ENCODE data around the gene OSBPL9. TPM values are rescaled to one million over a fixed set of nuclear protein-coding genes. Genes with fewer than 3 reads are reported as not detected.

Gene OSBPL9
- total and polyA plus RNA-seq, 7 donors: 31.8 to 81.5 (median 49.7) TPM

DNA sequence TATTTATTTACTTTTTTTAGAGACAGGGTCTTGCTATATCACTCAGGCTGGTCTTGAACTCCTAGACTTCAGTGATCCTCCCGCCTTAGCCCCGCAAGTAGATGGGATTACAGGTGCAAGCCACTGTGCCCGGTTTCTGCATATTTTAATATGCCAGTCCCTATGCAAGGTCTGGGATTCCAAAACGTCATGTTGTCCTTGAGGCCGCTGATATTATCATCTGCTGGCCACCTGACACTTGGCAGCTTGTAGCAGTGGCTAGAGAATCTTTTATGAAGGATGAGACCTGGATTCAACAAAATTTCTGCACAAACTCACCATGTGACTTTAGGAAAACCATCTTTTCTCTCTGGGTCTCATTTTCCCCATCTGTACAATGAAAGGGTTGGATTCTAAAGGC lies 32.9 kb upstream of the OSBPL9 start:
- no peaks in the 10 kb centered on the region for H3K4me1 ChIP-seq
- H3K4me3 ChIP-seq: no peak overlapping the region
- H3K27ac ChIP-seq: no peak overlapping the region
- no peak for TF ChIP-seq POLR2A (IDR thresholded peaks at IDR 0.05)
- TF ChIP-seq EP300 (IDR thresholded peaks at IDR 0.05): no peak
- no peak for TF ChIP-seq POLR2AphosphoS5 (IDR thresholded peaks at IDR 0.05)
- no peaks in the 10 kb centered on the region for H3K9me3 ChIP-seq
- H3K36me3 ChIP-seq: no peaks in the 10 kb centered on the region
- no peaks in the 10 kb centered on the region for H3K27me3 ChIP-seq
- intact Hi-C loops (cut with DNase I): no loop called here
- no peak for DNase-seq
- WGBS, 2 donors: 92 to 97% methylated on average over 5 of the region's 5 CpGs

DNA sequence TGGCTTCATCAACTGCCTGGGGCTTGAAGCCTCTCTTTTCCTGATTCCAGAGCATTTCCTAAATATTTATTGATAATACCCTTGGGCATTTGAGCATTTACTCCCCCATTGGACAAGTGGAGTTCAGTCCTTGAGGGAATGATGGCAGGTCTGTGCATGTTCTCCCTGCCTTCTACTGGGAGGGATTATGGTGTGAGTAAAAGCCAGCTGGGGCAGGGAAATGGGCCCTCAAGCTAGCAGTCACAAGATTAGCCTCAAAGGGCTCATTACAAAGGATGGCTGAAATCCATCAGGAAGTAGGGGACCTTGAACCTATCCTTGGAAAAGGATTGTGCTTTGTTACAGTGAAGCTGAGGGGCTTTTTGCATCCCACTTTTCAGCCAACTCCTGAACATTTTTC lies 24.2 kb upstream of the OSBPL9 start:
- no peaks in the 10 kb centered on the region for H3K4me1 ChIP-seq
- H3K4me3 ChIP-seq: no peak overlapping the region
- TF ChIP-seq POLR2AphosphoS5 (IDR thresholded peaks at IDR 0.05) (no peak), EP300 (IDR thresholded peaks at IDR 0.05) (no peak), POLR2A (IDR thresholded peaks at IDR 0.05) (no peak)
- TF ChIP-seq, protein P1, sequence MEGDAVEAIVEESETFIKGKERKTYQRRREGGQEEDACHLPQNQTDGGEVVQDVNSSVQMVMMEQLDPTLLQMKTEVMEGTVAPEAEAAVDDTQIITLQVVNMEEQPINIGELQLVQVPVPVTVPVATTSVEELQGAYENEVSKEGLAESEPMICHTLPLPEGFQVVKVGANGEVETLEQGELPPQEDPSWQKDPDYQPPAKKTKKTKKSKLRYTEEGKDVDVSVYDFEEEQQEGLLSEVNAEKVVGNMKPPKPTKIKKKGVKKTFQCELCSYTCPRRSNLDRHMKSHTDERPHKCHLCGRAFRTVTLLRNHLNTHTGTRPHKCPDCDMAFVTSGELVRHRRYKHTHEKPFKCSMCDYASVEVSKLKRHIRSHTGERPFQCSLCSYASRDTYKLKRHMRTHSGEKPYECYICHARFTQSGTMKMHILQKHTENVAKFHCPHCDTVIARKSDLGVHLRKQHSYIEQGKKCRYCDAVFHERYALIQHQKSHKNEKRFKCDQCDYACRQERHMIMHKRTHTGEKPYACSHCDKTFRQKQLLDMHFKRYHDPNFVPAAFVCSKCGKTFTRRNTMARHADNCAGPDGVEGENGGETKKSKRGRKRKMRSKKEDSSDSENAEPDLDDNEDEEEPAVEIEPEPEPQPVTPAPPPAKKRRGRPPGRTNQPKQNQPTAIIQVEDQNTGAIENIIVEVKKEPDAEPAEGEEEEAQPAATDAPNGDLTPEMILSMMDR (IDR thresholded peaks at IDR 0.05): no peak
- no peaks in the 10 kb centered on the region for H3K9me3 ChIP-seq
- no peaks in the 10 kb centered on the region for H3K36me3 ChIP-seq
- H3K27ac ChIP-seq: no peak overlapping the region
- no peak for DNase-seq
- intact Hi-C loops (cut with DNase I): no loop called here
- H3K27me3 ChIP-seq: no peaks in the 10 kb centered on the region

DNA sequence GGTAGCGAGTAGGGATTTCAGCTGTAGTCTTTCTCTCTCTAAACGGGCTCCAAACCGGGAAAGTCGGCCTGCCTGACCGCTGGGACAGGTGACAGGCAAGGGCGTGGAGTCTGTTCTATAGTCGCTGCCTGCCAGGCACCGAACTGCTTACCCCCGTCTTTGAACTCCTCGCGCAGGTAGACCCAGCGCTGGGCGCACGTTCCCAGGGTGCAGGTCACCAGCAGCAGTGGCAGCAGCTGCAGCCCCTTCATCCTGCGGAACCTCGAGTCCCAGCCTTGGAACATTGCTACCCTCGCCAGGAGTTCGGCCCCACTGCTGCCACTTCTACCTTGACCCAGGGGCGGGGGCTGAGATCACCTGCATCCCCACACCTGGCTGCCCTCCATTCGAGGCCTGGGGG lies 22.2 kb upstream of the OSBPL9 start:
- H3K4me3 ChIP-seq: no peak overlapping the region
- WGBS, 2 donors: 93 to 94% methylated on average over 20 of the region's 20 CpGs
- H3K36me3 ChIP-seq: no peaks in the 10 kb centered on the region
- intact Hi-C loops (cut with DNase I): no loop called here
- H3K9me3 ChIP-seq: no peaks in the 10 kb centered on the region
- H3K27me3 ChIP-seq: no peaks in the 10 kb centered on the region
- no peaks in the 10 kb centered on the region for H3K4me1 ChIP-seq
- no peak for TF ChIP-seq POLR2AphosphoS5 (IDR thresholded peaks at IDR 0.05)
- TF ChIP-seq POLR2A (IDR thresholded peaks at IDR 0.05): no peak
- no peak for TF ChIP-seq EP300 (IDR thresholded peaks at IDR 0.05)
- TF ChIP-seq, protein P1 (IDR thresholded peaks at IDR 0.05): no peak
- H3K27ac ChIP-seq: no peak overlapping the region
- no peak for DNase-seq

DNA sequence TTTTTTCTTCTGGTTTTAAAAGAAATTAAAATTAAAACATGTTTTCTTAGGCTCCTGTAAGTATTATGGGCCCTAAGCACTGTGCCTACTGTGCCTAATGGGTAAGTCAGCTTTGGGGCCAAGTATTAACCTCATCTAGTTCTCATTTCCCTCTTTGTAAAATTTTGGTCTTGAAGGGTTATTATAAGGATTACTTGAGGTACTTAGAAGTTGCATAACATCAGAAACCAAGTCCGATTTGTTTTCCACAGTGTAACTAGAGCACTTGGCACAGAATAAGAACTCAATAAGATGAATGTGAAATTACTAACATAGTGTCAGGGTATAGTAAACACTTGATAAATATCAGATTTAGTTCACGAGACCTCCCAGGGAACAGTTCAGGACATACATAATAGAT lies 16.4 kb upstream of the OSBPL9 start:
- WGBS, 2 donors: 77 to 88% methylated on average over 2 of the region's 2 CpGs

DNA sequence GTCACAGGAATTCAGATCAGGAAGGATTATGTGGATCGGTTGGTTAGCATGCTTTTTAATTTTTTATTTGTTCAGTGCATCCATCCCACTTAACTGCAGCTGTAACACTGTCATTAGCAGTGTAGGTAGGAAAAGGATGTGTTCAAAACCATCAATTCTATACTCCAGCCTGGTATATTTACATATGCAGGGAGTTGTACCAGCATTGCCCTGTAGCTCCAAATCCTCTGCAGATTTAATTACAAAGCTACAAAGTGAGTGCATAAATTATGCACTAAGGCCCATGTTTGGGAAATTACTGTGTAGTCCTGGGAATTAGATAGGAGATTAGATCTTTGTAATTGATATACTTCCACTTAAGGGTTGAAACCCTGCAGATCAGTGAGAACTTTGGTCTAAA lies 15.9 kb upstream of the OSBPL9 start:
- H3K9me3 ChIP-seq: no peaks in the 10 kb centered on the region
- TF ChIP-seq POLR2AphosphoS5 (IDR thresholded peaks at IDR 0.05): no peak
- TF ChIP-seq EP300 (IDR thresholded peaks at IDR 0.05): no peak
- no peak for TF ChIP-seq POLR2A (IDR thresholded peaks at IDR 0.05)
- TF ChIP-seq, protein P1 (IDR thresholded peaks at IDR 0.05): no peak
- intact Hi-C loops (cut with DNase I): no loop called here
- WGBS, 2 donors: 72 to 73% methylated on average over 1 of the region's 1 CpG
- no peak overlapping the region for H3K27ac ChIP-seq
- H3K4me3 ChIP-seq: no peak overlapping the region
- no peak for DNase-seq
- no peaks in the 10 kb centered on the region for H3K36me3 ChIP-seq
- no peaks in the 10 kb centered on the region for H3K27me3 ChIP-seq
- peaks cover 0 to 13% (median 0%) of the 10 kb centered on the region in 4 donors for H3K4me1 ChIP-seq

More for the DNA sequence above, 16.4 kb upstream of the OSBPL9 start:
- no peak overlapping the region for H3K27ac ChIP-seq
- intact Hi-C loops (cut with DNase I): no loop called here
- no peak overlapping the region for H3K4me3 ChIP-seq
- H3K9me3 ChIP-seq: no peaks in the 10 kb centered on the region
- no peak for DNase-seq
- H3K4me1 ChIP-seq: peaks cover 0 to 13% (median 0%) of the 10 kb centered on the region in 4 donors
- H3K36me3 ChIP-seq: no peaks in the 10 kb centered on the region
- TF ChIP-seq, protein P1 (IDR thresholded peaks at IDR 0.05): no peak
- TF ChIP-seq EP300 (IDR thresholded peaks at IDR 0.05): no peak
- no peak for TF ChIP-seq POLR2A (IDR thresholded peaks at IDR 0.05)
- no peak for TF ChIP-seq POLR2AphosphoS5 (IDR thresholded peaks at IDR 0.05)
- no peaks in the 10 kb centered on the region for H3K27me3 ChIP-seq
